ENCODE results near the gene ZNF44. TPM values are rescaled to one million over a fixed set of nuclear protein-coding genes. Genes with fewer than 3 reads are reported as not detected.

The ZNF44 gene
- polyA plus RNA-seq, 1 donor from 2014 or later = 14.7 TPM

- H3K27me3 ChIP-seq (ENCODE audit: insufficient read depth, low read depth, low read length) = no peaks in the 10 kb centered on the region
These were observed 22.3 kb downstream of the ZNF44 start for GRCh38 chr19:12272386-12272785.

GRCh38 chr19:12270854-12271253 lies 23.8 kb downstream of the ZNF44 start:
- Histone ChIP-seq H3K4me2 (ENCODE audit: low read length) (no peak overlapping the region), H3F3A (ENCODE audit: insufficient read depth, low read length, poor library complexity, severe bottlenecking) (no peaks in the 10 kb centered on the region), H3K9me3 (ENCODE audit: low read length) (peaks cover 31% of the 10 kb centered on the region), H3K36me3 (ENCODE audit: insufficient read depth, low read length) (peaks cover 36% of the 10 kb centered on the region), H3K27me3 (ENCODE audit: insufficient read depth, low read depth, low read length) (no peaks in the 10 kb centered on the region), H4K20me1 (ENCODE audit: insufficient read depth) (no peaks in the 10 kb centered on the region), H3K9me2 (ENCODE audit: insufficient read depth, low read length) (no peaks in the 10 kb centered on the region), H3K9ac (ENCODE audit: low read length) (no peak overlapping the region), H3K27ac (ENCODE audit: low read length) (no peak overlapping the region), H2AFZ (ENCODE audit: low read depth, low read length) (no peak overlapping the region), H3K79me2 (replicated peaks; ENCODE audit: insufficient read depth, low read length) (no peaks in the 10 kb centered on the region), H3K4me3 (ENCODE audit: low read length) (no peak overlapping the region)
- TF ChIP-seq TAF1 (IDR thresholded peaks at IDR 0.05; ENCODE audit: low read depth) (no peak), RAD21 (conservative IDR thresholded peaks at IDR 0.05) (no peak), CTCF (IDR thresholded peaks at IDR 0.05; ENCODE audit: poor library complexity, severe bottlenecking) (no peak), EZH2 (IDR thresholded peaks at IDR 0.05; ENCODE audit: borderline replicate concordance, insufficient read depth, low read length, poor library complexity, severe bottlenecking) (no peak), EP300 (conservative IDR thresholded peaks at IDR 0.05; ENCODE audit: poor library complexity, severe bottlenecking) (no peak), REST (IDR thresholded peaks at IDR 0.05; ENCODE audit: borderline replicate concordance) (no peak), MXI1 (conservative IDR thresholded peaks at IDR 0.05; ENCODE audit: poor library complexity, severe bottlenecking) (no peak), SMC3 (conservative IDR thresholded peaks at IDR 0.05; ENCODE audit: poor library complexity) (no peak), POLR2AphosphoS5 (IDR thresholded peaks at IDR 0.05) (no peak)

More at GRCh38 chr19:12272386-12272785, 22.3 kb downstream of the ZNF44 start:
- Histone ChIP-seq H3K9ac (ENCODE audit: low read length) (no peak overlapping the region), H3K27ac (ENCODE audit: low read length) (no peak overlapping the region), H3K36me3 (ENCODE audit: insufficient read depth, low read length) (peaks cover 42% of the 10 kb centered on the region), H3K79me2 (replicated peaks; ENCODE audit: insufficient read depth, low read length) (no peaks in the 10 kb centered on the region), H2AFZ (ENCODE audit: low read depth, low read length) (no peak overlapping the region), H3K9me2 (ENCODE audit: insufficient read depth, low read length) (no peaks in the 10 kb centered on the region), H3K4me3 (ENCODE audit: low read length) (no peak overlapping the region), H3K4me2 (ENCODE audit: low read length) (no peak overlapping the region), H3K9me3 (ENCODE audit: low read length) (peaks cover 39% of the 10 kb centered on the region), H3F3A (ENCODE audit: insufficient read depth, low read length, poor library complexity, severe bottlenecking) (no peaks in the 10 kb centered on the region), H4K20me1 (ENCODE audit: insufficient read depth) (no peaks in the 10 kb centered on the region)
- TF ChIP-seq MXI1 (conservative IDR thresholded peaks at IDR 0.05; ENCODE audit: poor library complexity, severe bottlenecking) (no peak), RAD21 (conservative IDR thresholded peaks at IDR 0.05) (no peak), TAF1 (IDR thresholded peaks at IDR 0.05; ENCODE audit: low read depth) (no peak)

Data from neural cell (in vitro differentiated cells).